ENCODE data around the gene DNAJC17.

The DNAJC17 gene

GRCh38 chr15:40830884-40831283, 23.6 kb upstream of the DNAJC17 start:
- DNase-seq (ENCODE audit: low read depth, low spot score), result no peak

- no peak for DNase-seq (ENCODE audit: low read depth, low spot score)
Measured at GRCh38 chr15:40829115-40829514, 21.8 kb upstream of the DNAJC17 start.

- no peak for DNase-seq (ENCODE audit: low read depth, low spot score)
Measured at GRCh38 chr15:40828447-40829036, 21.3 kb upstream of the DNAJC17 start, which contains the start of gene PPP1R14D. TSS of gene PPP1R14D (minus strand) at chr15:40828708. CDS start at chr15:40828641, 67 bp downstream.

- no peak for DNase-seq (ENCODE audit: low read depth, low spot score)
Measured at GRCh38 chr15:40826423-40827075, 19.3 kb upstream of the DNAJC17 start.

- DNase-seq (ENCODE audit: low read depth, low spot score), result no peak
Measured at GRCh38 chr15:40825661-40826422, 18.6 kb upstream of the DNAJC17 start.

GRCh38 chr15:40823572-40824343, 16.5 kb upstream of the DNAJC17 start:
- DNase-seq (ENCODE audit: low read depth, low spot score), result no peak

- DNase-seq (ENCODE audit: low read depth, low spot score), result no peak
Measured at GRCh38 chr15:40821195-40821594, 13.9 kb upstream of the DNAJC17 start.

GRCh38 chr15:40819048-40819447, 11.8 kb upstream of the DNAJC17 start:
- DNase-seq (ENCODE audit: low read depth, low spot score), result no peak

- no peak for DNase-seq (ENCODE audit: low read depth, low spot score)
Measured at GRCh38 chr15:40815042-40815698, 7.9 kb upstream of the DNAJC17 start.

- no peak for DNase-seq (ENCODE audit: low read depth, low spot score)
Measured at GRCh38 chr15:40812721-40813425, 5.6 kb upstream of the DNAJC17 start.

- DNase-seq (ENCODE audit: low read depth, low spot score), result no peak
Measured at GRCh38 chr15:40808861-40809450, 1.7 kb upstream of the DNAJC17 start.

- DNase-seq (ENCODE audit: low read depth, low spot score), result no peak
Measured at GRCh38 chr15:40807888-40808461, 702 bp upstream of the DNAJC17 start.

- DNase-seq (ENCODE audit: low read depth, low spot score), result no peak
Measured at GRCh38 chr15:40806672-40807027, 623 bp downstream of the DNAJC17 start.

- no peak for DNase-seq (ENCODE audit: low read depth, low spot score)
Measured at GRCh38 chr15:40803688-40804087, 3.6 kb downstream of the DNAJC17 start.

GRCh38 chr15:40803076-40803475, 4.2 kb downstream of the DNAJC17 start:
- DNase-seq (ENCODE audit: low read depth, low spot score), result no peak

GRCh38 chr15:40799523-40799922, 7.8 kb downstream of the DNAJC17 start:
- DNase-seq (ENCODE audit: low read depth, low spot score), result no peak

GRCh38 chr15:40796512-40796911, 10.8 kb downstream of the DNAJC17 start:
- DNase-seq (ENCODE audit: low read depth, low spot score), result no peak

GRCh38 chr15:40796041-40796440, 11.2 kb downstream of the DNAJC17 start:
- no peak for DNase-seq (ENCODE audit: low read depth, low spot score)

- DNase-seq (ENCODE audit: low read depth, low spot score), result no peak
Measured at GRCh38 chr15:40793216-40793989, 13.9 kb downstream of the DNAJC17 start.
